Keratinocyte (primary cell): ENCODE results near the gene HBA1. TPM values are rescaled to one million over a fixed set of nuclear protein-coding genes. Genes with fewer than 3 reads are reported as not detected.

Source experiments
- DNase-seq: peaks from one replicate; pipeline ENCODE4 v3.0.0-alpha.2; 2011; ENCODE audit warnings: low read depth, missing footprints, low spot score
- FAIRE-seq: peaks from 2 replicates; lab custom pipeline; 2011; peaks lifted over from hg19 to GRCh38; lab: Jason Lieb, UNC
- H2AFZ ChIP-seq: 2 replicates; pipeline ENCODE4 v1.6.0; 2012; ENCODE audit warnings: low read length, control low read depth, inconsistent platforms; ENCODE audit not compliant: control insufficient read depth
- H3K27ac ChIP-seq: 2 replicates; pipeline ENCODE4 v1.5.1; 2011; ENCODE audit warnings: low read length; ENCODE audit not compliant: control insufficient read depth, insufficient read depth
- H3K27me3 ChIP-seq: 3 replicates; pipeline ENCODE4 v1.6.0; 2011; ENCODE audit warnings: low read length; ENCODE audit not compliant: control insufficient read depth, insufficient read depth; ENCODE audit errors: extremely low read depth
- H3K36me3 ChIP-seq, 2 experiments: 2 replicates in 1 of 2; 3 replicates in 1 of 2; pipeline ENCODE4 v1.5.1; 2011; ENCODE audit warnings: low read length in 2 of 2, mild to moderate bottlenecking in 1 of 2; ENCODE audit not compliant: control insufficient read depth in 2 of 2, insufficient read depth in 2 of 2; ENCODE audit errors: extremely low read depth in 1 of 2
- H3K4me1 ChIP-seq: 3 replicates; pipeline ENCODE4 v1.5.1; 2011; ENCODE audit warnings: low read length; ENCODE audit not compliant: control insufficient read depth, insufficient read depth; ENCODE audit errors: extremely low read depth
- H3K4me2 ChIP-seq: 3 replicates; pipeline ENCODE4 v1.6.0; 2011; ENCODE audit warnings: low read depth, low read length; ENCODE audit not compliant: control insufficient read depth, insufficient read depth; ENCODE audit errors: extremely low read depth
- H3K4me3 ChIP-seq, 3 experiments: fragments of 200-600 bp in 1 of 3; sonication (generic) in 1 of 3; 2 replicates in 2 of 3; 3 replicates in 1 of 3; pipeline ENCODE4 v1.5.1; 2011 to 2016; ENCODE audit warnings: low read length in 3 of 3, mild to moderate bottlenecking in 3 of 3, control low read depth in 2 of 3, inconsistent platforms in 1 of 3, low read depth in 1 of 3, mixed read lengths in 1 of 3, mixed run types in 1 of 3, moderate library complexity in 1 of 3; ENCODE audit not compliant: control insufficient read depth in 2 of 3, insufficient read depth in 2 of 3; ENCODE audit errors: extremely low read depth in 1 of 3
- H3K79me2 ChIP-seq: 2 replicates; pipeline ENCODE4 v1.6.0; 2012; ENCODE audit warnings: low read length; ENCODE audit not compliant: control insufficient read depth, insufficient read depth
- H3K9ac ChIP-seq: 3 replicates; pipeline ENCODE4 v1.6.0; 2011; ENCODE audit warnings: low read length; ENCODE audit not compliant: control insufficient read depth, insufficient read depth; ENCODE audit errors: extremely low read depth
- H3K9me1 ChIP-seq: 3 replicates; pipeline ENCODE4 v1.6.0; 2011; ENCODE audit warnings: low read length; ENCODE audit not compliant: control insufficient read depth, insufficient read depth; ENCODE audit errors: extremely low read depth
- H3K9me3 ChIP-seq: 2 replicates; pipeline ENCODE4 v1.5.1; 2012; ENCODE audit warnings: low read depth, low read length; ENCODE audit not compliant: control insufficient read depth
- H4K20me1 ChIP-seq: 3 replicates; pipeline ENCODE4 v1.6.0; 2011; ENCODE audit warnings: low read length; ENCODE audit not compliant: control insufficient read depth, insufficient read depth; ENCODE audit errors: extremely low read depth
- EZH2 ChIP-seq: IDR thresholded peaks from one replicate; pipeline ENCODE4 v1.6.1; 2012; ENCODE audit warnings: inconsistent platforms, mild to moderate bottlenecking, low read length, moderate library complexity
- dilution Hi-C: fragments of 300-500 bp; cut with MboI; formaldehyde crosslinking; loops from one replicate; pipeline ENCODE4 v1.7.0; 2020; ENCODE audit warnings: low sequenced_read_pairs; ENCODE audit not compliant: extremely low pct_ligation_motif_present
- polyA plus RNA-seq, 5 experiments: library from polyadenylated mRNA; depleted of rRNA in 3 of 5; stranded (reverse) in 3 of 5; stranded (forward) in 1 of 5; unstranded in 1 of 5; fragments of >200 nt; gene quantifications; 1 replicate in 1 of 5; 2 replicates in 3 of 5; 3 replicates in 1 of 5; pipeline versions ENCODE4 v1.2.1 to v1.2.3, GENCODE V29; 2011 to 2012; ENCODE audit warnings: missing spikeins in 2 of 5, low read depth in 1 of 5, low replicate concordance in 1 of 5
- TF ChIP-seq, protein P1 (sequence below), 3 experiments: IDR thresholded peaks in 1 of 3; conservative IDR thresholded peaks in 1 of 3; optimal IDR thresholded peaks in 1 of 3; 2 replicates in 2 of 3; 3 replicates in 1 of 3; pipeline versions ENCODE3 to v1.5.1; 2011; ENCODE audit warnings: low read length in 3 of 3, mild to moderate bottlenecking in 3 of 3, moderate library complexity in 2 of 3, control low read depth in 1 of 3, inconsistent platforms in 1 of 3; ENCODE audit not compliant: insufficient read depth in 2 of 3; ENCODE audit errors: extremely low read depth in 1 of 3

Gene HBA1
- polyA plus RNA-seq, 1 donor (not counting 4 experiments of a cell fraction or from before 2014, with no cell fraction given) = 0.24 TPM

DNA sequence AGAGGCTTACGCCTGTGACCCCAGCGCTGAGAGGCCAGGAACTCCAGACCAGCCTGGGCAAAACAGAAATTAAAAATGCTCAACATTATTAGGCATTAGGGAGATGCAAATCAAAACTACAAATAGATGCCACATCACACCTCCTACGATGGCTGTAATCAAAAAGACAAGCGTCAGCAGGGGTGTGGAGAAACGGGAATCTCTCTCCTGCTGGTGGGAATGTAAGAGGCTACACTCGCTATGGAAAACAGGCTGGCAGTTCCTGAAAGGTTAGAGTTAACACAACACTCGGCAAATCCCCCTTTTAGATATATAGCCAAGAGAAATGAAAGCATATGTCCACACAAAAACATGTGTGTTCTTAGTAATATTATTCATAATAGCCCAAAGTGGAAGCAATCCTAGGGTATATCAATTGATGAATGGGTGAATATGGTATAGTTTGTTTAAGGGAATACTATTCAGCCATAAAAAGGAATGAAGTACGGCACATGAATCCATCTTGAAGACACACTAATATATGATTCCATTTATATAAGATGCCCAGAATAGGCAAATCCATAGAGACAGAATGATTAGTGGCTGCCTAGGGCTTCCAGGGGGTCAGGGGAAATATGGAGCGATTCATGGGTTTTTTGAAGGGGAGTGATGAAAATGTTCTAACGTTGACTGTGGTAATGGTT lies 36.2 kb upstream of the HBA1 start:
- H4K20me1 ChIP-seq = no peaks in the 10 kb centered on the region
- TF ChIP-seq, protein P1, sequence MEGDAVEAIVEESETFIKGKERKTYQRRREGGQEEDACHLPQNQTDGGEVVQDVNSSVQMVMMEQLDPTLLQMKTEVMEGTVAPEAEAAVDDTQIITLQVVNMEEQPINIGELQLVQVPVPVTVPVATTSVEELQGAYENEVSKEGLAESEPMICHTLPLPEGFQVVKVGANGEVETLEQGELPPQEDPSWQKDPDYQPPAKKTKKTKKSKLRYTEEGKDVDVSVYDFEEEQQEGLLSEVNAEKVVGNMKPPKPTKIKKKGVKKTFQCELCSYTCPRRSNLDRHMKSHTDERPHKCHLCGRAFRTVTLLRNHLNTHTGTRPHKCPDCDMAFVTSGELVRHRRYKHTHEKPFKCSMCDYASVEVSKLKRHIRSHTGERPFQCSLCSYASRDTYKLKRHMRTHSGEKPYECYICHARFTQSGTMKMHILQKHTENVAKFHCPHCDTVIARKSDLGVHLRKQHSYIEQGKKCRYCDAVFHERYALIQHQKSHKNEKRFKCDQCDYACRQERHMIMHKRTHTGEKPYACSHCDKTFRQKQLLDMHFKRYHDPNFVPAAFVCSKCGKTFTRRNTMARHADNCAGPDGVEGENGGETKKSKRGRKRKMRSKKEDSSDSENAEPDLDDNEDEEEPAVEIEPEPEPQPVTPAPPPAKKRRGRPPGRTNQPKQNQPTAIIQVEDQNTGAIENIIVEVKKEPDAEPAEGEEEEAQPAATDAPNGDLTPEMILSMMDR (optimal IDR thresholded peaks at IDR 0.05 in 1 of 3, IDR thresholded peaks at IDR 0.05 in 1 of 3, conservative IDR thresholded peaks at IDR 0.05 in 1 of 3; ENCODE audit: extremely low read depth in 1 of 3, insufficient read depth in 2 of 3, low read length in 3 of 3) = no peak
- no peak for TF ChIP-seq EZH2
- DNase-seq (no peak), FAIRE-seq (no peak)
- H3K36me3 ChIP-seq = peaks cover 0 to 3% of the 10 kb centered on the region in 2 experiments
- dilution Hi-C loops = no loop called here
- H3K9me1 ChIP-seq = no peaks in the 10 kb centered on the region
- no peak overlapping the region for H3K4me2 ChIP-seq
- H3K4me3 ChIP-seq = no peak overlapping the region
- no peaks in the 10 kb centered on the region for H3K9me3 ChIP-seq
- H3K27ac ChIP-seq = no peak overlapping the region
- no peak overlapping the region for H3K9ac ChIP-seq
- H3K4me1 ChIP-seq = no peaks in the 10 kb centered on the region
- no peak overlapping the region for H2AFZ ChIP-seq
- peaks cover 22% of the 10 kb centered on the region for H3K79me2 ChIP-seq
- no peaks in the 10 kb centered on the region for H3K27me3 ChIP-seq

DNA sequence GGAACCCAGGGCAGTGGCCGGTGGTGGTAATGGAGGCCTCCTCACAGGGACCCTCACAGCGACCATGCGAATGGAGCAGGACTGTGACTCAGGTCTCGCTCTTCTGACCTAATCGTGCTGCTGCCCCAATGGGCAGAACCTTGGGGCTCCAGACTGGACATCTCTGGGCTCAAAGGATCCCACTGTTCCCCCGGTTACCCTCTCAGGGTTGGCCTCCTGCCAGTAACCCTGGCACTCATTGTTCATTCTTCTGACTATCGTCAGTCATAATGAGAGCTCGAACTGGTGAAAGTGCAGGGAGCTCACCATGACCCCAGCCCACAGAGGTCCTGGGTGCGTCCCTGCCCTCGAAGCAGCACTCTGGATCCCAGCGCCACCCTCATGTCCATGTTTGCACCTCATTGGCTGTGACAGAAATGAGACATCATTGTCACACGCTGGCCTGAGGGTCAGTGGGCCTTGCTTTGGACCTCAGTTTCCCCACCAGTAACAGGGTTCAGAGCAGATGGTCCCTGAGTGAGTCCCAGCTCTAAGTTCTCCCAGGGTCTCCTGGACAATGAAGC lies 34.0 kb upstream of the HBA1 start:
- no peaks in the 10 kb centered on the region for H3K9me1 ChIP-seq
- dilution Hi-C loops = no loop called here
- no peak overlapping the region for H3K4me2 ChIP-seq
- DNase-seq (no peak), FAIRE-seq (no peak)
- TF ChIP-seq EZH2 = no peak
- TF ChIP-seq, protein P1 (optimal IDR thresholded peaks at IDR 0.05 in 1 of 3, IDR thresholded peaks at IDR 0.05 in 1 of 3, conservative IDR thresholded peaks at IDR 0.05 in 1 of 3; ENCODE audit: extremely low read depth in 1 of 3, insufficient read depth in 2 of 3, low read length in 3 of 3) = no peak
- H3K4me3 ChIP-seq = no peak overlapping the region
- H3K9ac ChIP-seq = no peak overlapping the region
- no peak overlapping the region for H2AFZ ChIP-seq
- H3K36me3 ChIP-seq = no peaks in the 10 kb centered on the region
- H4K20me1 ChIP-seq = no peaks in the 10 kb centered on the region
- H3K27ac ChIP-seq = no peak overlapping the region
- no peaks in the 10 kb centered on the region for H3K9me3 ChIP-seq
- H3K79me2 ChIP-seq = peaks cover 5% of the 10 kb centered on the region
- no peaks in the 10 kb centered on the region for H3K4me1 ChIP-seq
- no peaks in the 10 kb centered on the region for H3K27me3 ChIP-seq
